Caco-2 (cell line): Measurements from ENCODE around the gene ATP8A2. TPM values are rescaled to one million over a fixed set of nuclear protein-coding genes. Genes with fewer than 3 reads are reported as not detected.

Source experiments
- BruUV-seq: library from RNA; stranded (reverse); fragments of 400-500 nt; replicated peaks from 2 replicates; lab custom pipeline; 2021; lab: Mats Ljungman, UMichigan
- CTCF ChIA-PET: fragments of 300-600 bp; sonication (Branson Sonifier 250); formaldehyde crosslinking; loops from one replicate; lab custom pipeline; 2022; ENCODE audit warnings: antibody characterized with exemption; lab: Charles Lee
- POLR2A ChIA-PET: fragments of 300-600 bp; sonication (Branson Sonifier 250); formaldehyde crosslinking; loops from one replicate; lab custom pipeline; 2022; ENCODE audit warnings: antibody characterized with exemption; lab: Charles Lee
- DNase-seq, 2 experiments: peaks; one replicate each; pipeline versions ENCODE4 v3.0.0 to v3.0.0-alpha.2; 2020 to 2022
- H3K27me3 ChIP-seq: replicated peaks from 2 replicates; pipeline ENCODE4 v1.6.0; 2011; ENCODE audit warnings: low read length; ENCODE audit not compliant: control insufficient read depth, insufficient read depth
- H3K36me3 ChIP-seq: 2 replicates; pipeline ENCODE4 v1.5.1; 2011; ENCODE audit warnings: low read length; ENCODE audit not compliant: control insufficient read depth, insufficient read depth
- H3K4me1 ChIP-seq: fragments of 250-450 bp; sonication (Bioruptor Pico); 2 replicates; pipeline ENCODE4 v1.5.1; 2020; ENCODE audit warnings: mild to moderate bottlenecking
- H3K4me3 ChIP-seq: 2 replicates; pipeline ENCODE4 v1.5.1; 2011; ENCODE audit warnings: low read depth, mild to moderate bottlenecking, control low read depth, low read length
- H3K9me3 ChIP-seq: fragments of 250-450 bp; sonication (Bioruptor Pico); 2 replicates; pipeline ENCODE4 v1.5.1; 2020; ENCODE audit warnings: mild to moderate bottlenecking, moderate library complexity
- H3K27ac Mint-ChIP-seq: one replicate; pipeline ENCODE4 v1.8.0; 2022; ENCODE audit warnings: mixed read lengths; ENCODE audit not compliant: unreplicated experiment
- H3K27me3 Mint-ChIP-seq: one replicate; pipeline ENCODE4 v1.8.0; 2022; ENCODE audit warnings: mixed read lengths; ENCODE audit not compliant: insufficient read depth, unreplicated experiment
- H3K36me3 Mint-ChIP-seq: one replicate; pipeline ENCODE4 v1.8.0; 2022; ENCODE audit warnings: mild to moderate bottlenecking, mixed read lengths; ENCODE audit not compliant: insufficient read depth, unreplicated experiment
- H3K4me1 Mint-ChIP-seq: one replicate; pipeline ENCODE4 v1.8.0; 2022; ENCODE audit warnings: low read depth, mixed read lengths; ENCODE audit not compliant: unreplicated experiment
- H3K4me3 Mint-ChIP-seq: one replicate; pipeline ENCODE4 v1.8.0; 2022; ENCODE audit warnings: mild to moderate bottlenecking, moderate library complexity, mixed read lengths; ENCODE audit not compliant: unreplicated experiment
- H3K9me3 Mint-ChIP-seq: one replicate; pipeline ENCODE4 v1.8.0; 2022; ENCODE audit warnings: mixed read lengths; ENCODE audit not compliant: unreplicated experiment
- CTCF ChIP-seq, 2 experiments: fragments of 200-600 bp in 1 of 2; IDR thresholded peaks; 1 replicate in 1 of 2; 2 replicates in 1 of 2; pipeline versions ENCODE4 v1.5.1 to v1.8.0; 2011 to 2022; ENCODE audit warnings: antibody characterized with exemption in 1 of 2, control low read depth in 1 of 2, inconsistent platforms in 1 of 2, low read depth in 1 of 2, low read length in 1 of 2, mild to moderate bottlenecking in 1 of 2, moderate library complexity in 1 of 2; ENCODE audit not compliant: insufficient read depth in 1 of 2, severe bottlenecking in 1 of 2, unreplicated experiment in 1 of 2
- intact Hi-C: fragments of 100-400 bp; cut with micrococcal nuclease; formaldehyde crosslinking; loops from one replicate; pipeline ENCODE4 v1.10.0; 2022; ENCODE audit not compliant: unreplicated experiment
- total RNA-seq: library from RNA; stranded (reverse); gene quantifications from 2 replicates; pipeline ENCODE4 v1.2.3, GENCODE V29; 2022

The ATP8A2 gene
- total RNA-seq, 1 experiment from 2014 or later, result 0.05 TPM

GRCh38 chr13:25682276-25682675 lies 310.5 kb downstream of the ATP8A2 start:
- Mint-ChIP-seq H3K27me3 (peaks cover 18% of the 10 kb centered on the region), H3K27ac (no peak overlapping the region), H3K4me1 (no peaks in the 10 kb centered on the region), H3K9me3 (no peaks in the 10 kb centered on the region), H3K4me3 (no peak overlapping the region), H3K36me3 (no peaks in the 10 kb centered on the region)
- H3K27me3 ChIP-seq, result no peaks in the 10 kb centered on the region
- TF ChIP-seq CTCF (IDR thresholded peaks at IDR 0.05; ENCODE audit: insufficient read depth in 1 of 2, low read depth in 1 of 2, low read length in 1 of 2, severe bottlenecking in 1 of 2, unreplicated experiment in 1 of 2), result no peak
- intact Hi-C loops, result no loop called here
- ChIA-PET POLR2A (no interaction called here), CTCF (no interaction called here)
- no peak overlapping the region for H3K4me3 ChIP-seq
- BruUV-seq, result no TSS peak
- H3K9me3 ChIP-seq, result no peaks in the 10 kb centered on the region
- no peaks in the 10 kb centered on the region for H3K36me3 ChIP-seq
- no peaks in the 10 kb centered on the region for H3K4me1 ChIP-seq
- no peak for DNase-seq

GRCh38 chr13:25683056-25683455 lies 311.3 kb downstream of the ATP8A2 start:
- H3K36me3 Mint-ChIP-seq, result no peaks in the 10 kb centered on the region
- no peak for TF ChIP-seq CTCF (IDR thresholded peaks at IDR 0.05; ENCODE audit: insufficient read depth in 1 of 2, low read depth in 1 of 2, low read length in 1 of 2, severe bottlenecking in 1 of 2, unreplicated experiment in 1 of 2)
- no peak overlapping the region for H3K4me3 Mint-ChIP-seq
- no peak overlapping the region for H3K4me3 ChIP-seq
- peaks cover 13% of the 10 kb centered on the region for H3K27me3 Mint-ChIP-seq
- DNase-seq, result no peak
- ChIA-PET POLR2A (no interaction called here), CTCF (no interaction called here)
- no TSS peak for BruUV-seq
- no peaks in the 10 kb centered on the region for H3K36me3 ChIP-seq
- no peaks in the 10 kb centered on the region for H3K4me1 ChIP-seq
- H3K9me3 ChIP-seq, result no peaks in the 10 kb centered on the region
- no peaks in the 10 kb centered on the region for H3K27me3 ChIP-seq
- H3K9me3 Mint-ChIP-seq, result no peaks in the 10 kb centered on the region
- no peaks in the 10 kb centered on the region for H3K4me1 Mint-ChIP-seq
- H3K27ac Mint-ChIP-seq, result no peak overlapping the region
- intact Hi-C loops, result no loop called here

GRCh38 chr13:25683662-25684370 lies 312.0 kb downstream of the ATP8A2 start:
- H3K36me3 ChIP-seq, result no peaks in the 10 kb centered on the region
- Mint-ChIP-seq H3K4me3 (no peak overlapping the region), H3K9me3 (no peaks in the 10 kb centered on the region), H3K27me3 (peaks cover 10% of the 10 kb centered on the region), H3K36me3 (no peaks in the 10 kb centered on the region), H3K27ac (no peak overlapping the region), H3K4me1 (no peaks in the 10 kb centered on the region)
- no peaks in the 10 kb centered on the region for H3K9me3 ChIP-seq
- ChIA-PET POLR2A (no interaction called here), CTCF (no interaction called here)
- no peak overlapping the region for H3K4me3 ChIP-seq
- DNase-seq, result no peak
- H3K4me1 ChIP-seq, result no peaks in the 10 kb centered on the region
- intact Hi-C loops, result no loop called here
- BruUV-seq, result no TSS peak
- H3K27me3 ChIP-seq, result no peaks in the 10 kb centered on the region
- TF ChIP-seq CTCF (IDR thresholded peaks at IDR 0.05; ENCODE audit: insufficient read depth in 1 of 2, low read depth in 1 of 2, low read length in 1 of 2, severe bottlenecking in 1 of 2, unreplicated experiment in 1 of 2), result no peak
